C1 segment of cervical spinal cord (tissue), 14 donors: ENCODE measurements around the gene TRMT1L.

Experiments used
- DNase-seq, 14 donors: peaks; one replicate each; lab custom pipeline; 2025; lab: John Stamatoyannopoulos, UW

Gene TRMT1L

DNA sequence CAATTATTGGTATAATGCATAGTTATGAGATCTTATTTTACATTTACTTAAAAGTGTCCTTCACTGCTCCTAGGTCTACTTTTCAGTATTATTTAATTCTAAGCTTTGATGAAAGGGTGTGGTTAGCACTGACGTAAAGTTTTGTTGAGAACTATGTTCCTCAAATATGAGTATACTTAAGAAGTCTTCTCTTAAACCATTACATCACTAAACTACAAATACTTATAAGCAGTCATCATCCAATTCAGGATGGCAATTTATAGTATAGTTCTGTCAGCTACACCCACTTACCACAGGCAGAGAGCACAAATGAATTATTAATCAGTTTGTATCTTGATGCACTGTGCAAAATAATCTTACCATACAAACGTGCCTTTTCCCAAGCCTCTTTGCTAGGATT lies 27.0 kb downstream of the TRMT1L start:
- no peak for DNase-seq

DNA sequence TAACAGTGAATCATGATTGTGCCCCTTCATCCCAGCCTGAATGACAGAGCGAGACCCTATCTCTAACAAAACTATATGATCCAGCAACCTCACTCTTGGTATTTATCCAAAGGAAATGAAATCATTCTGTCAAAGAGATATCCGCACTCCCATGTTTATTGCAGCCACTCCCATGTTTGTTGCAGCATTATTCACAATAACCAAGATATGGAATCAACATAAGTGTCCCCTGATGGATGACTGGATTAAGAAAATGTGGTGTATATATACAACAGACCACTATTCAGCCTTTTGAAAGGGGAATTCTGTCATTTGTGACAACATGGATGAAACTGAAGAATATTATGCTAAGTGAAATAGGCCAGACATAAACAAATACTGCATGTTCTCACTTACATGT lies 44.4 kb downstream of the TRMT1L start:
- DNase-seq = no peak

DNA sequence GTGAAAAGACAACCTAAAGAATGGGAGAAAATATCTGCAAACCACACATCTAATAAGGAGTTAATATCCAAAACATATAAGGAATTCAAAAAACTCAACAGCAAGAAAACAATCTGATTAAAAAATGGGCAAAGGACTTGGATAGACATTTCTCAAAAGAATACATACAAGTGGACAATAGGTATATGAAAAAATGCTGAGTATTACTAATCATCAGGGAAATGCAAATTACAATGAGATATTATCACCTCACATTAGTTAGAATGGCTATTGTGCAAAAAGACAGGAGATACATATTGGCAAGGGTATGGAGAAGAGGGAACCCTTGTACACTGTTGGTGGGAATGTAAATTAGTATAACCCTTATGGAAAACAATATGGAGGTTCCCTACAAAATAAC lies 44.9 kb downstream of the TRMT1L start:
- DNase-seq = no peak

DNA sequence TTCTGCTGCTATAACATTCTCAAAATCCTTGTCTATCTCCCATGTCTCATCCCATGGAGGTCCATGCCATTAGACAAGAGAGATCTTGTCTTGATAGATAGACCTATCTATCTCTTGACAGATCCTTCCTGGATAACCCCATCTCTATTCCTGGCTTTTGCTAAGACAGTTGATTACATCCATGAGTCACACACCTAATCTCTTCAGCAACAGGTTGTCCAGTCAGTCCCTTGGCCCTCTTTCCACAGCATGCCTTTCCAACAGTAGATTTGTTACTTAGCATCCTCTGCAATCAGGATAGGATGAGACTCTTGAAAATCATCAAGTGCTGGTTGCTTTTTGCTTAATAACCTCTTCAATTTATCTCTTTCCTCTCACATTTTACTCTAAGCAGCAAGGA lies 46.6 kb downstream of the TRMT1L start:
- no peak for DNase-seq

DNA sequence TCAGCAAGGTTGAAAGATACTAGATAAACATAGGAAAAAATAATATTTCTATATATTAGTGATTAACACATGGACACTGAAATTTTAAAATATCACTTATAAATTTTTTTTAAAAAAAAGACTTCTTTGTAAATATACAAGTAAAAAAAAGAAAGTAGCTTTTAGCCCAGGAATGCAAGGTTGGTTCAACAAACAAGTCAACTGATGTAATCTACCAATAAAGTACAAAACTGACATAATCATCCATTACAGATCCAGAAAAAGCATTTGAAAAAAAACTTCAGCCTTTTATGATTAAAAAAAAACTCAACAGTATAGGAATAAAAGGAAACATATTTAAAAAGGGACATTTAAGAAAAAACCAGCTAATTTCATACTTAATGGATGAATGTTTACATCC lies 48.4 kb downstream of the TRMT1L start:
- DNase-seq = no peak

DNA sequence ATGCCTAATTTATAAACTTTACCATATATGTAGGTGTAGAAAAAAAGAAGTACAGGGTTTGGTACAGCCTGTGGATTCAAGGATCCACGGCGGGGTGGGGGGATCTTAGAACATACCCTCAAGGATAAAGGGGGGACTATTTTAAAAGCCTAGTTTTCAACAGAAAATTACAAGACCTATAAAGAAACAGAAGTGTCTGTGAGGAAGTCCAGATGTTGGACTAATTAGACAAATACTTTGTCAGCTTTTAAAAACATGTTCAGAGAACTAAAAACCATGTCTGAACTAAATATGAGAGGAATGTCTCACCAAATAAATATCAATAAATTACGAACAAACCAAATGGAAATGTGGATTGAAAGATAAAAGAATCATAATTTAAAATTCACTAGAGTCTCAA lies 51.6 kb downstream of the TRMT1L start:
- DNase-seq = no peak

DNA sequence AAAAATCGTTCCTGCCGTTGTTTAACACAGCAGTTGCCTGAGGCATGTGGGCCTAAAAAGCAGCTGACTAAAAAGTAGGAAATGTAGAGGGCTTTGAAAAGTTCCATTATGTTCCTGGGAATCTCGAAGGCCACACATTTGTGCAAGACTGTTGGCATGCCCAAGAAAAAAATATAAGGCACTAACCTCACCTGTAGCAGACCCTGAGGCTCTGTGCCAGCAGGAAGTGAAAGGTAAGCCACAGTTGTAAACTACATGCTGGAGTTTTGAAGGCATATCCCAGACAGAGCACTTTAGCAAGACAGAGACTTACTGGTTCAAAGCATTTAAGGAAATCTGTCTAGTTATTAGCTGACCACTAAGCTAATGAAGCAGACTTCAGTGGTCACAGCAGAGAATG lies 52.7 kb downstream of the TRMT1L start:
- DNase-seq = no peak

DNA sequence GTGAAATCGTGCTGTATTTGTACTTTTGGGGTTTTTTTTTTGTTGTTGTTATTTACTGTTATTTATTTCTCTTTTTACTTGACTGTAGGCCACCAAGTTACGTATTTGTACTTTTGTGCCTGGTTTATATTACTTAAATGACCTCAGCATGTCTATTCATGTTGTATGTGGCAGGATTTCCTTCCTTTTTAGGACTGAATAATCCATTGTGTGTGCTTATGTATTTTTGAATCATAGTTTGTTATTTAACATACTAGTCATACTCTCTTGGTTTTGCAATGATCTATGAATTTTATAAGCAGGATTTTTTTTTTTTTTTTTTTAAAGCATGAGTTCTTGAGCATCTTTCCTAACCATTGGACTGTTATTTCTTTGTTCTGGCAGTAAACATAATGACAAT lies 60.2 kb downstream of the TRMT1L start:
- DNase-seq = no peak

DNA sequence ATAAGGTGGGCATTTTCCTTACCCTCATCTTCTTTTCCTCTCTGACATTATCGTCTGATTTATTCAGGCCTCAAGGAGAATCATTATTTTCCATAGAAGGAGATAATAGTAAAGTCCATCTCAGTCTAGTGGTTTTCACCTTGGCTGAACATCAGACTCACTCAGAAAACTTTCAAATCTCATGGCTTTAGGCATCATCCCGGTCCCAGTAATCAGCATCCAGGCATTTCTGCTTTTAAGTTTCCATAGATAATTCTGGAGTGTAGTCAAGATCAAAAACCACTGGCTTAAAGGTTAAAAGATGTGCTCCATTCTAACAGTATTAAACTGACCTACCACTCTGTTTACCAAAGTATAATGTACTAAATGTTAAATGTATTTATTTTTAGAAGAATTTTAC lies 62.0 kb downstream of the TRMT1L start:
- DNase-seq = no peak

DNA sequence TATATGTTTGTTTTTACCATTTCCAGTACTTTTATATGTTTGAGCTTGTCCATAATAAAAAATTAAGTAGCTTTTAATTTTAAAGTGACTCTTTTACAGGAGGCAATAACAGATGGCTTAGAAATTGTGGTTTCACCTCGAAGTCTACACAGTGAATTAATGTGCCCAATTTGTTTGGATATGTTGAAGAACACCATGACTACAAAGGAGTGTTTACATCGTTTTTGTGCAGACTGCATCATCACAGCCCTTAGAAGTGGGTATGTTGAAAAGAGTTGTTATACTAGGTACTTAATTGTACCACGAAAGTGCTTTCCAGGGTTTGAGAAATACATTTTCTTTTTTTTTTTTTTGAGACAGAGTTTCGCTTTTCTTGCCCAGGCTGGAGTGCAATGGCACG lies 65.3 kb downstream of the TRMT1L start:
- no peak for DNase-seq

DNA sequence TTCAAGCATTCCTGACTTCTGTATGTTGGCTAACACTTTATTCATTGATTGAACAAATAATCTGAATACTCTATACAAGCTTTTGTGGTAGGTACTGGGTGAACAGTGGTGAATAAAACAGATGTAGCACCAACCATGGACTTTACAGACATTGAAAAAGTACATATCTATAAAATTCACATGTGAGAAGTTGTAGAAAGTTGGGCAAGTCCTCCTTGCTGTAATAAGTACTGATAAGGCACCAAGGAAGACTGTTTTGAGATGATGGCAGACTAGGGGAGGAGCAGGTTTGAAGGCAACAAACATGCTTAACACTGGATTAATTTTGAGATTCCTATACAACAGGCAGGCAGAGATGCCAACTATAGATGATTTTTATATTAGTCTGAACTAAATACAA lies 69.0 kb downstream of the TRMT1L start:
- no peak for DNase-seq

DNA sequence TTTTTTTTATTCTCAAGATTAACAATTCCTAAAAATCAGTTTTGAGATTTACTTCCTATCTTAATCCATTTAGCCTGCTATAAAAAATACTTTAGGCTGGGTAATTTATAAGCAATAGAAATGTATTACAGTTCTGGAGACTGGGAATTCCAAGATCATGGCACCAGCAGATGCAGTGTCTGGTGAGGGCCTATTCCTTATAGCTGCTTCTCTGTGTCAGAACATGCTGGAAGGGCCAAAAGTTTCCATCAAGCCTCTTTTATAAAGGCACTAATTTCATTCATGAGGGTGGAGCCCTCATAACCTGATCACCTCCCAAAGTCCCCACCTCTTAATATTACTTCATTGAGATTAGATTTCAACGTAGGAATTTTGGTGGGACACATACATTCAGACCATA lies 69.7 kb downstream of the TRMT1L start:
- DNase-seq = no peak

DNA sequence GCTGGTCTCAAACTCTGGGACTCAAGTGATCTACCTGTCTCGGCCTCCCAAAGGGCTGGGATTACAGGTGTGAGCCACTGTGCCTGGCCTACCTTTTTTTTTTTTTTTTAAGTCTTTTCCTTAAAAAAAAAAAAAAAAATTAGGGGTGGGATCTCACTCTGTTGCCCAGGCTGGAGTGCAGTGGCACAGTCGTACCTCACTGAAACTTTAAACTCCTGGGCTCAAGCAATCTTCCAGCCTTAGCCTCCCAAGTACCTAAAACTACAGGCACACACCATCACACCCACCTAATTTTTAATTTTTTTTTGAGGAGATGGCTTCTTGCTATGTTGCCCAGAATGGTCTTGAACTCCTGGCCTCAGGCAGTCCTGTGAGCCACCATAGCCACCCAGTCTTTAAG lies 72.9 kb downstream of the TRMT1L start:
- no peak for DNase-seq

DNA sequence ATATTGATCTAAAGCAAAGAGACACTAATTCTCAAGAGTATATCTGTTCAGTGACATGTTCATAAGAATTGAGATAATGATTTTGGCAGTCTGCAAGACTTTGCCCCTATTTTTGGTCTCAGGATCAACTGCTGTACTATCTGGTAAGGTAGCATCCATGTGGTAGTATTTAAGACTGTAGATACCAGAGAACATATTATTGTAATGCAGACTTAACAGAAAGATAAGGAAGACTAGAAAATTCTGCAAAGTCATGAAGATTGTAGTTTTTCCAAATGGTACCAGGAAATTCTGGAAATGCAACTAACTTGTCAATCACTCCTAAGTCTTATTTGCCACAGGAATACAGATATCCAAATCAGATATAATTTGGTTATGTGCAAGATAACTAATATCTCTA lies 76.3 kb downstream of the TRMT1L start:
- no peak for DNase-seq

DNA sequence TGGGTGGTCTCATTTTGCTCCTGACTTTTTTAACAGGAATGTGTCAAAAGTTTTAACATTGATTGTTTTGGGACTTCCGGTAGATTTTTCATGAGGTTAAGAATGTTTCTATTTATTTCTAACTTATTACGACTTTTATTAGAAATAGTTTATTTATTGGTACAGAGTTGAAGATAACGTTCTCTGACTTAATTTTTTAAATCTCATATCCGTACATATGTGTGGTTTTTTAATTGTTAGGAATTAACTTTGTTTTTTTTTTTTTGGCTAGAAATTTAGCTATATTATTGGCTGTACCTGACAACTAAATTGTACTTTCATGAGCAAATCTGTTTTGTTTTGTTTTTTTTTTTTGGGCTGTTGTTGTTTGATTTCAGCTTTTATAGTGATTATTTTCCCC lies 79.4 kb downstream of the TRMT1L start:
- DNase-seq = no peak

DNA sequence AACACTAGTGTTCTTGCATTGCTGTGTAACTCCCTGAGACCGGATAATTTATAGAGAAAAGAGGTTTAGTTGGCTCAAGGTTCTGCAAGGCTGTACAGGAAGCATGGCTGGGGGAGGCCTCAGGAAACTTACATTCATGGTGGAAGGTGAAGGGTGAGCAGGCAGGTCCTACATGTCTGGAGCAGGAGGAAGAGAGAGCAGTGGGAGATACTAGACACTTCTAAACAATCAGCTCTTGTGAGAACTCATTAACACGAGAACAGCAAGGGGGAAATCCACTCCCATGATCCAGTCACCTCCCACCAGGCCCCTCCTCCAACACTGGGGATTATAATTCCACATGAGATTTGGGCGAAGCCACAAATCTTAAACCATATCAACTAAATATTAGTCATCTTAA lies 81.3 kb downstream of the TRMT1L start:
- no peak for DNase-seq

DNA sequence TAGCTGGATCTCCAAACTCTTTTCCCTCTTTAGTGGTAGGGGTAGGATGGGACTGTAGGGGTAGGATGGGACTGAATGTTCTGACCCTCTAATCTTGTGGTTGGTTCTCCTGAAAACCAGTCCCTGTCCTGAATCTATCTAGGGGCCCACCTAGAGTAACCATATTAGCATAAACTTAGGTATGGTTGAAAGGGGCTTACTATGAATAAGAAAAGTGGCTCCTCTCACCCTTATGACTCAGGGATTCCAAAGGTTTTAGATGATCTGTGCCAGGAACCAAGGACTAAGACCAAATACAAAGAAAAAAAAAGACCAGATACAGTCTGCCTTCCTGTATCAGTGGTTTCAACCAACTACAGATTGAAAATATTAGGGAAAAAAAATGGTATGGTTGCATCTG lies 82.4 kb downstream of the TRMT1L start:
- no peak for DNase-seq

DNA sequence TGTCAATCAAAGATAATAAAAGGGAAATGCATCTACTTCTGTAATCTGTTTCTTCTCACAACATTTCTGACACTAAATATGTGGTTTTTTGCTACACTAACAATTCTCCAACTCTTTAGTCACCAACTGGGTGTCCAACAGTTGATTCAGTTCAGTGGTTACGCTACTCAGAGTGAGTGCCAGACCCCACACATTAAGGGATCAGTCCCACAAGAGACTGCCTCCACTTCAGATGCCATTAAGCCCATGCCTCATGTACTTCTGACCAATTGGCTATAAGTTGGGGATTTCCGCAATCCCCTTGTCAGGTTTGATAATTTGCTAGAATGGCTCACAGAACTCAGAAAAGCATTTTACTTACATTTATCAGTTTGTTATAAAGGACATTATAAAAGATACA lies 83.0 kb downstream of the TRMT1L start:
- DNase-seq = no peak

DNA sequence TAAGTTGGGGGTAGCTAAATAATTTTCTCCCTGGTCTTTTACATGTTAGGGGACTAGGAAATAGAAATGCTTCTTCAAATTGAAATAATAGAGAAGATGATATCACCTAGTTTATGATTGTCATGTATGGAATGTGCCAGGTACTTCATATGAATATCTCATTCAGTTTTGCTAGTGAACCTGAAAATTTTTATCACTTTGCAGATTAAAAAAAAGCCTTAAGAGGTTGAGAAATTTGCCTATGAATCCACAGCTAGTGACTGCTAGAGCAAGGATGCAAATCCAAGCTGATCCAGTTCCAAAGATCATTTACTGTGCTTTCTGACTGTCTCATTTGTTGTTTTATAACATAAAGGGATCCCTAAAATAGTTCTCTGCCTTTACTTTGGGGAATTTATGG lies 86.7 kb downstream of the TRMT1L start:
- DNase-seq = no peak

DNA sequence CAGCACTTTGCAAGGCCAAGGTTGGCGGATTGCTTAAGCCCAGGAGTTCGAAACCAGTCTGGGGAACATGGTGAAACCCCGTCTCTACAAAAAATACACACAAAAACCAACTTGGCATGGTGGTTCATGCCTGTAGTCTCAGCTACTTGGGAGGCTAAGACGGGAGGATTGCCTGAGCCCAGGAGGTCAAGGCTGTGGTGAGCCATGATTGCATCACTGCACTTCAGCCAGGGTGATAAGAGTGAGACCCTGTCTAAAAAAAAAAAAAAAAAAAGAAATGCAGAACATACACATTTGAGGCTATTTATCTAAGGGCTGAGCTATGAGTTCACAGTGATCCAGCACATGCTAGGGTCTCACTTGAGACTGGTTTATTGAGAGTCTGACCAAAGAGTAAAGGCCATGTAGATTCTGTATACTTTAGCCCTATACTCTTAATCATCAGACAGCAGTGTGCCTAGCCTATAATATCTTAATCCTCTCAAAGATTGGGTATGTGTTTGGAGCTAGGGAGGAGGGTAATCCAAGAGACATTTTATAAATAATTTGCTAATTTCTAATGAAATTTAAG lies 87.5 kb downstream of the TRMT1L start:
- DNase-seq = no peak

DNA sequence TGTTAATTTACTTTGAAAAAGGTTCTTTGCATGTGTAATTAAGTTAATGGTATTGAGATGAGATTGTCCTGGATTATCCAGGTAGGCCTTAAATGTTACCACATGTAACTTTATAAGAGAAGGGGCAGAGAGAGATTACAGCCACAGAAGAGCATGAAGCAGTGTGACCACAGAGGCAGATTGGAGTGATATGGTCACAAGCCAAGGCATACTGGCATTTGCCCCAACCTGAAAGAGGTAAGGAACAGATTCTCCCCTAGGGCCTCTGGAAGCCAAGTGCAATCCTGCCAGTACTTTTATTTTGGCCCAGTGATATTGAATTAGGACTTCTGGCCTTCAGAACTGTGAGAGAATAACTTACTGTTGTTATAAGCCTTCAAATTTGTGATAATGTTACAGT lies 88.4 kb downstream of the TRMT1L start:
- DNase-seq = peak in 1 of 14 donors; percentile 53
